ENCODE data around the gene FOXF1. TPM values are rescaled to one million over a fixed set of nuclear protein-coding genes. Genes with fewer than 3 reads are reported as not detected.

The FOXF1 gene
- total and polyA plus RNA-seq, 2 of the 13 experiments (the other 11 are each of a cell fraction or from before 2014, with no cell fraction given) = not detected

DNA sequence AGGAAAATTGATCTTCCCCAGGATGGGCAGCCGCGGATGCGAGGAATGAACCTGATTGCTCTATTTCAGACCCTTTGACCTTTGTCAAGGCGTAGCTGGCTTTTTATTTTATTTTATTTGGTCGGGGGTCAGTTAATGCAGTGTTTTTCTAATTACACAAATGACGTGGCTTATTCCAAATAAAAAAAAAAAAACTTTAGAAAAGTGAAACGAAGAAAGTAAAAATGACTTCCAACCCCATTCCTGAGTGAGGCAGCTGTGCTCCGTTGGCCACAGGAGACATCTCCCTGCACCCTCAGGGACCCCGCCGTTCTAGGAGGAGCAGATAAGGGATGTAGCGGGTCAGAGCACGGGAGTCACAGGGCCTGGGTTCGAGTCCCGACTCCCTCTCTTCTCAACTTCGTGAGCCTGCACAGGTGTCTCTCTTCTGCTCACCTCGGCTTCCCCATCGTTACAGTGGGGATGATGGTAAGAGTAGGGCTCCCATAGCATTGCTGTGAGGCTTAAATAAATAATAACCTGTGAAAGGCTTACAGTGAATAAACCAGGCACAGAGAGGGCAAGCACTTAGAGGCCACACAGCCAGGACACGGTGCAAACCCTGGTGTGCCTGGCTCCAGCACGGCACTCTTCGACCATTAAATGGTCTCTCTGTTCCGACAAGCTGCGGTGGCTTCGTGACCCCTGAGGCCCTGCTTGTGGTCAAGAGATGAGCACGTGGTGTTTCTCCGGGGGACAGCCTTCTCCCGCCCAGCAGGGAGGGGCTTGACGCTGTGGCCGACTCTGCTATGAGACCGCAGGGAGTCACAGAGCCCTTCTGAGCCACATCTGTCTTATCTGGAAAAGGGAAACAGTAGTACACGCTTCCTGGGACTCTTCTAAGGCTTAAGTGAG is 10.2 kb downstream of the FOXF1 start (continued):
- TF ChIP-seq AKNA (CRISPR knock-in tag; IDR thresholded peaks at IDR 0.05; ENCODE audit: borderline replicate concordance) (no peak), SP1 (IDR thresholded peaks at IDR 0.05) (no peak), SP1 (CRISPR knock-in tag; IDR thresholded peaks at IDR 0.05) (no peak), ZNF24 (IDR thresholded peaks at IDR 0.05) (no peak), ZNF232 (CRISPR knock-in tag; IDR thresholded peaks at IDR 0.05; ENCODE audit: borderline replicate concordance) (no peak), DDIT3 (CRISPR knock-in tag; IDR thresholded peaks at IDR 0.05) (no peak), ZNF512B (CRISPR knock-in tag; IDR thresholded peaks at IDR 0.05; ENCODE audit: borderline replicate concordance) (peak; percentile 8; the same call in 1 of the 2 replicates), ZNF570 (CRISPR knock-in tag; IDR thresholded peaks at IDR 0.05; ENCODE audit: borderline replicate concordance) (no peak), SATB2 (CRISPR knock-in tag; IDR thresholded peaks at IDR 0.05) (no peak), EZH2 (conservative IDR thresholded peaks at IDR 0.05; ENCODE audit: low read depth, low read length) (0 out of 2 replicates have a peak, but pooled peaks have one; percentile 78), MAFF (IDR thresholded peaks at IDR 0.05; ENCODE audit: low read depth, low read length) (no peak), KLF9 (CRISPR knock-in tag; IDR thresholded peaks at IDR 0.05; ENCODE audit: low read depth) (no peak), ZNF567 (CRISPR knock-in tag; IDR thresholded peaks at IDR 0.05; ENCODE audit: borderline replicate concordance) (no peak), ZNF530 (CRISPR knock-in tag; IDR thresholded peaks at IDR 0.05; ENCODE audit: low read depth) (no peak), MIXL1 (CRISPR knock-in tag; IDR thresholded peaks at IDR 0.05) (no peak)
- TF ChIP-seq, protein P1, sequence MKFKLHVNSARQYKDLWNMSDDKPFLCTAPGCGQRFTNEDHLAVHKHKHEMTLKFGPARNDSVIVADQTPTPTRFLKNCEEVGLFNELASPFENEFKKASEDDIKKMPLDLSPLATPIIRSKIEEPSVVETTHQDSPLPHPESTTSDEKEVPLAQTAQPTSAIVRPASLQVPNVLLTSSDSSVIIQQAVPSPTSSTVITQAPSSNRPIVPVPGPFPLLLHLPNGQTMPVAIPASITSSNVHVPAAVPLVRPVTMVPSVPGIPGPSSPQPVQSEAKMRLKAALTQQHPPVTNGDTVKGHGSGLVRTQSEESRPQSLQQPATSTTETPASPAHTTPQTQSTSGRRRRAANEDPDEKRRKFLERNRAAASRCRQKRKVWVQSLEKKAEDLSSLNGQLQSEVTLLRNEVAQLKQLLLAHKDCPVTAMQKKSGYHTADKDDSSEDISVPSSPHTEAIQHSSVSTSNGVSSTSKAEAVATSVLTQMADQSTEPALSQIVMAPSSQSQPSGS (CRISPR knock-in tag; IDR thresholded peaks at IDR 0.05) = no peak
- TF ChIP-seq, protein P2, sequence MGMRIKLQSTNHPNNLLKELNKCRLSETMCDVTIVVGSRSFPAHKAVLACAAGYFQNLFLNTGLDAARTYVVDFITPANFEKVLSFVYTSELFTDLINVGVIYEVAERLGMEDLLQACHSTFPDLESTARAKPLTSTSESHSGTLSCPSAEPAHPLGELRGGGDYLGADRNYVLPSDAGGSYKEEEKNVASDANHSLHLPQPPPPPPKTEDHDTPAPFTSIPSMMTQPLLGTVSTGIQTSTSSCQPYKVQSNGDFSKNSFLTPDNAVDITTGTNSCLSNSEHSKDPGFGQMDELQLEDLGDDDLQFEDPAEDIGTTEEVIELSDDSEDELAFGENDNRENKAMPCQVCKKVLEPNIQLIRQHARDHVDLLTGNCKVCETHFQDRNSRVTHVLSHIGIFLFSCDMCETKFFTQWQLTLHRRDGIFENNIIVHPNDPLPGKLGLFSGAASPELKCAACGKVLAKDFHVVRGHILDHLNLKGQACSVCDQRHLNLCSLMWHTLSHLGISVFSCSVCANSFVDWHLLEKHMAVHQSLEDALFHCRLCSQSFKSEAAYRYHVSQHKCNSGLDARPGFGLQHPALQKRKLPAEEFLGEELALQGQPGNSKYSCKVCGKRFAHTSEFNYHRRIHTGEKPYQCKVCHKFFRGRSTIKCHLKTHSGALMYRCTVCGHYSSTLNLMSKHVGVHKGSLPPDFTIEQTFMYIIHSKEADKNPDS (CRISPR knock-in tag; IDR thresholded peaks at IDR 0.05) = no peak

All from HepG2 (cell line).